HG03439 (cell line): ENCODE measurements around the gene HRCT1.

Experiments used
- ATAC-seq: cut with Tn5 transposase; IDR thresholded peaks from one replicate; pipeline ENCODE4 v1.9.1; 2021; ENCODE audit warnings: mild to moderate bottlenecking, moderate library complexity; ENCODE audit not compliant: unreplicated experiment

The HRCT1 gene

GRCh38 chr9:35940458-35941407, 34.7 kb downstream of the HRCT1 start:
- no peak for ATAC-seq

- no peak for ATAC-seq
These were observed 36.3 kb downstream of the HRCT1 start for GRCh38 chr9:35942286-35942685.

GRCh38 chr9:35944173-35944572, 38.2 kb downstream of the HRCT1 start:
- no peak for ATAC-seq

GRCh38 chr9:35944841-35945240, 38.8 kb downstream of the HRCT1 start:
- ATAC-seq = no peak

- no peak for ATAC-seq
These were observed 39.5 kb downstream of the HRCT1 start for GRCh38 chr9:35945341-35946018.

- ATAC-seq = no peak
These were observed 42.4 kb downstream of the HRCT1 start for GRCh38 chr9:35948451-35948850.

- ATAC-seq = no peak
These were observed 42.9 kb downstream of the HRCT1 start for GRCh38 chr9:35948901-35949318.

- ATAC-seq = no peak
These were observed 45.7 kb downstream of the HRCT1 start for GRCh38 chr9:35951736-35952135.

GRCh38 chr9:35952526-35953191, 46.7 kb downstream of the HRCT1 start:
- ATAC-seq = no peak

- no peak for ATAC-seq
These were observed 49.0 kb downstream of the HRCT1 start for GRCh38 chr9:35954942-35955546.

- ATAC-seq = no peak
These were observed 50.6 kb downstream of the HRCT1 start for GRCh38 chr9:35956651-35957050.
